Mucosa of descending colon (tissue), 3 donors: ENCODE results near the gene DOCK10. TPM values are rescaled to one million over a fixed set of nuclear protein-coding genes. Genes with fewer than 3 reads are reported as not detected.

Experiments used
- ATAC-seq: fragments of 200-7000 bp; cut with Tn5 transposase; one replicate; pipeline ENCODE4 v1.9.1; 2020; ENCODE audit warnings: mild to moderate bottlenecking, moderate library complexity
- DNase-seq, 3 donors: peaks; one replicate each; pipeline ENCODE4 v3.0.0-alpha.2; 2020
- H3K36me3 ChIP-seq: fragments of 200-600 bp; one replicate; pipeline ENCODE4 v1.8.0; 2021; ENCODE audit warnings: low read depth, mild to moderate bottlenecking
- H3K4me1 ChIP-seq: fragments of 200-600 bp; one replicate; pipeline ENCODE4 v1.8.0; 2021; ENCODE audit warnings: low read depth, mild to moderate bottlenecking
- H3K4me3 ChIP-seq: fragments of 200-600 bp; one replicate; pipeline ENCODE4 v1.8.0; 2021; ENCODE audit warnings: mild to moderate bottlenecking
- H3K9me3 ChIP-seq: fragments of 200-600 bp; one replicate; pipeline ENCODE4 v1.8.0; 2021; ENCODE audit warnings: mild to moderate bottlenecking
- CTCF ChIP-seq: fragments of 200-600 bp; IDR thresholded peaks from one replicate; pipeline ENCODE4 v1.8.0; 2022; ENCODE audit warnings: antibody characterized with exemption, mild to moderate bottlenecking
- intact Hi-C, 2 donors: fragments of 100-400 bp; cut with DNase I in 1 of 2; cut with micrococcal nuclease in 1 of 2; formaldehyde crosslinking; loops; one replicate each; pipeline versions ENCODE4 v1.11.0 to v1.11.1; 2022; cut with DNase I, micrococcal nuclease
- total RNA-seq, 3 donors: library from RNA; stranded (reverse); fragmentation: NEBNext Ultra II Directional in 2 of 3; extraction: Animal tissue kit (Norgen Biotek cat#: 25700) in 2 of 3; gene quantifications; one replicate each; pipeline versions ENCODE4 v1.2.1 to v1.2.4, GENCODE V29; 2021 to 2023
- donor health status: DM: no; HTN: no; CAD: no; lungs with moderate emphysema.
- donor health status: DM: no; HTN: no; CAD: no.
- donor health status: DM: no; HTN: yes; CAD: no.

Gene DOCK10
- total RNA-seq, 3 donors from 2014 or later: 13.3 to 20.6 (median 14.7) TPM

DNA sequence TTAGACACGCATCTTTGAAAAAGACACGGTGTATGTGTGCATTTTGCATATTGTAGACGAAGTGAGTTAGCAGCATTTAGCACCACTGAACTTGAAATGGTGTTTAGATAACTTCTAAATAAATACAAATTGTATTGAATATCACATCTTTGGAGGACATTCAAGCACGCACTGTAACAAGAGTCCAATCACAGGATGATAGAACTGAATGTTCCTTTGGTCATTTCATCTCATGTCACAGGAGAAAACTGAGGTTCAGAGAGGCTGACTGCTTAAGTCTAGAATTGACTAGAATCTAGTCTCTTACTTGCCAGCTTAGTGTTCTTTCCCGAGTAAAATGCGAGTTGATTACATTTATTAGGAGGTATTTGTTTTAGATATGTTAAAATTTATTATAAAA lies 206.9 kb downstream of the DOCK10 start:
- Histone ChIP-seq H3K4me1 (no peaks in the 10 kb centered on the region), H3K36me3 (no peaks in the 10 kb centered on the region), H3K4me3 (no peak overlapping the region), H3K9me3 (no peaks in the 10 kb centered on the region)
- no peak for TF ChIP-seq CTCF
- no peak for ATAC-seq
- no peak for DNase-seq
- intact Hi-C loops: no loop called here

DNA sequence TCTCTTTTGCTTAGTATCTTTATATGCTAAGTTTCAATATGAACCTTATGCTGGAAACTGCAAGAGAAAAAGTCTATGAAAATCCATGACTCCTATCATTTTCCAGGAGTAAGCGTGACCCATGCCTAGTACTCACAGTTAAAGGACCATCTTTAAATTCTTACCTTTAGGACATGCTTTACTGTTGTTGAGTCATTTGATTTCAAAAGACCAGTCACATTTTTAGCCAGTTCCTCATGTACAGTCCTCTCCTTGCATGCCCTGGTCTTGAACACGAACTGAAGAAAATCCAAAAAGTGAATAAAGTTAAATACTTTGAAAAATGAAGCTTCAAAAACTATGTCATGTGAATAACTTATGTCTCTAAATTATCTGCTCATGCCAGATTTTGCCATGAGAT lies 208.3 kb downstream of the DOCK10 start:
- H3K4me1 ChIP-seq: no peaks in the 10 kb centered on the region
- H3K9me3 ChIP-seq: no peaks in the 10 kb centered on the region
- intact Hi-C loops: no loop called here
- ATAC-seq (no peak), DNase-seq (no peak)
- no peak for TF ChIP-seq CTCF
- no peaks in the 10 kb centered on the region for H3K36me3 ChIP-seq
- no peak overlapping the region for H3K4me3 ChIP-seq

GRCh38 chr2:224832207-224832606 lies 210.1 kb downstream of the DOCK10 start:
- intact Hi-C loops: no loop called here
- H3K36me3 ChIP-seq: no peaks in the 10 kb centered on the region
- H3K4me3 ChIP-seq: no peak overlapping the region
- TF ChIP-seq CTCF: no peak
- no peaks in the 10 kb centered on the region for H3K9me3 ChIP-seq
- no peak for ATAC-seq
- no peaks in the 10 kb centered on the region for H3K4me1 ChIP-seq
- DNase-seq: no peak

GRCh38 chr2:224831530-224831929 lies 210.7 kb downstream of the DOCK10 start:
- TF ChIP-seq CTCF: no peak
- intact Hi-C loops: no loop called here

GRCh38 chr2:224820283-224820991 lies 221.8 kb downstream of the DOCK10 start:
- DNase-seq (no peak), ATAC-seq (no peak)
- no peak for TF ChIP-seq CTCF
- Histone ChIP-seq H3K9me3 (no peaks in the 10 kb centered on the region), H3K4me3 (no peak overlapping the region), H3K36me3 (no peaks in the 10 kb centered on the region), H3K4me1 (no peaks in the 10 kb centered on the region)
- intact Hi-C loops: no loop called here

More at GRCh38 chr2:224831530-224831929, 210.7 kb downstream of the DOCK10 start:
- no peak for DNase-seq
- Histone ChIP-seq H3K4me1 (no peaks in the 10 kb centered on the region), H3K4me3 (no peak overlapping the region), H3K9me3 (no peaks in the 10 kb centered on the region), H3K36me3 (no peaks in the 10 kb centered on the region)
- ATAC-seq: no peak
